Measurements from ENCODE around the gene VEPH1. TPM values are rescaled to one million over a fixed set of nuclear protein-coding genes. Genes with fewer than 3 reads are reported as not detected.

Gene VEPH1
- polyA plus RNA-seq, 1 donor (not counting 4 experiments of a cell fraction or from before 2014, with no cell fraction given) = 0.21 TPM

- Histone ChIP-seq H3K79me2 (ENCODE audit: control insufficient read depth, insufficient read depth, low read length) (no peaks in the 10 kb centered on the region), H3K27ac (ENCODE audit: control insufficient read depth, insufficient read depth, low read length) (no peak overlapping the region), H3K9me3 (ENCODE audit: control insufficient read depth, low read depth, low read length) (no peaks in the 10 kb centered on the region), H3K4me2 (ENCODE audit: control insufficient read depth, extremely low read depth, insufficient read depth, low read depth, low read length) (no peak overlapping the region), H3K9ac (ENCODE audit: control insufficient read depth, extremely low read depth, insufficient read depth, low read length) (no peak overlapping the region), H4K20me1 (ENCODE audit: control insufficient read depth, extremely low read depth, insufficient read depth, low read length) (no peaks in the 10 kb centered on the region), H3K36me3 (ENCODE audit: control insufficient read depth in 2 of 2, extremely low read depth in 1 of 2, insufficient read depth in 2 of 2, low read length in 2 of 2) (no peaks in the 10 kb centered on the region), H2AFZ (ENCODE audit: control insufficient read depth, low read length) (no peak overlapping the region), H3K4me3 (ENCODE audit: control insufficient read depth in 2 of 3, extremely low read depth in 1 of 3, insufficient read depth in 2 of 3, low read depth in 1 of 3, low read length in 3 of 3) (no peak overlapping the region), H3K9me1 (ENCODE audit: control insufficient read depth, extremely low read depth, insufficient read depth, low read length) (no peaks in the 10 kb centered on the region), H3K27me3 (ENCODE audit: control insufficient read depth, extremely low read depth, insufficient read depth, low read length) (no peaks in the 10 kb centered on the region), H3K4me1 (ENCODE audit: control insufficient read depth, extremely low read depth, insufficient read depth, low read length) (no peaks in the 10 kb centered on the region)
- no peak for FAIRE-seq
- dilution Hi-C loops (cut with MboI; ENCODE audit: extremely low pct_ligation_motif_present, low sequenced_read_pairs) = no loop called here
- no peak for TF ChIP-seq EZH2 (IDR thresholded peaks at IDR 0.05; ENCODE audit: low read length)
- TF ChIP-seq CTCF (optimal IDR thresholded peaks at IDR 0.05 in 1 of 3, IDR thresholded peaks at IDR 0.05 in 1 of 3, conservative IDR thresholded peaks at IDR 0.05 in 1 of 3; ENCODE audit: extremely low read depth in 1 of 3, insufficient read depth in 2 of 3, low read length in 3 of 3) = no peak
- no peak for DNase-seq (ENCODE audit: low read depth, low spot score)
Observed at GRCh38 chr3:157394411-157394810, 108.8 kb downstream of the VEPH1 start.

GRCh38 chr3:157393113-157393512, 110.1 kb downstream of the VEPH1 start:
- no peak overlapping the region for H3K4me3 ChIP-seq (ENCODE audit: control insufficient read depth in 2 of 3, extremely low read depth in 1 of 3, insufficient read depth in 2 of 3, low read depth in 1 of 3, low read length in 3 of 3)
- no peaks in the 10 kb centered on the region for H3K9me3 ChIP-seq (ENCODE audit: control insufficient read depth, low read depth, low read length)
- no peak overlapping the region for H3K27ac ChIP-seq (ENCODE audit: control insufficient read depth, insufficient read depth, low read length)
- DNase-seq (ENCODE audit: low read depth, low spot score) (no peak), FAIRE-seq (no peak)
- H4K20me1 ChIP-seq (ENCODE audit: control insufficient read depth, extremely low read depth, insufficient read depth, low read length) = no peaks in the 10 kb centered on the region
- TF ChIP-seq EZH2 (IDR thresholded peaks at IDR 0.05; ENCODE audit: low read length) = no peak
- TF ChIP-seq CTCF (optimal IDR thresholded peaks at IDR 0.05 in 1 of 3, IDR thresholded peaks at IDR 0.05 in 1 of 3, conservative IDR thresholded peaks at IDR 0.05 in 1 of 3; ENCODE audit: extremely low read depth in 1 of 3, insufficient read depth in 2 of 3, low read length in 3 of 3) = no peak
- H3K79me2 ChIP-seq (ENCODE audit: control insufficient read depth, insufficient read depth, low read length) = no peaks in the 10 kb centered on the region
- H3K9me1 ChIP-seq (ENCODE audit: control insufficient read depth, extremely low read depth, insufficient read depth, low read length) = no peaks in the 10 kb centered on the region
- no peaks in the 10 kb centered on the region for H3K36me3 ChIP-seq (ENCODE audit: control insufficient read depth in 2 of 2, extremely low read depth in 1 of 2, insufficient read depth in 2 of 2, low read length in 2 of 2)
- H2AFZ ChIP-seq (ENCODE audit: control insufficient read depth, low read length) = no peak overlapping the region
- H3K4me1 ChIP-seq (ENCODE audit: control insufficient read depth, extremely low read depth, insufficient read depth, low read length) = peaks cover 9% of the 10 kb centered on the region
- dilution Hi-C loops (cut with MboI; ENCODE audit: extremely low pct_ligation_motif_present, low sequenced_read_pairs) = no loop called here
- H3K27me3 ChIP-seq (ENCODE audit: control insufficient read depth, extremely low read depth, insufficient read depth, low read length) = no peaks in the 10 kb centered on the region
- H3K9ac ChIP-seq (ENCODE audit: control insufficient read depth, extremely low read depth, insufficient read depth, low read length) = no peak overlapping the region
- H3K4me2 ChIP-seq (ENCODE audit: control insufficient read depth, extremely low read depth, insufficient read depth, low read depth, low read length) = no peak overlapping the region
